ENCODE measurements around the gene FEZ2. TPM values are rescaled to one million over a fixed set of nuclear protein-coding genes. Genes with fewer than 3 reads are reported as not detected.

FEZ2 gene
- total RNA-seq, 1 experiment from 2014 or later: 51.1 TPM

DNA sequence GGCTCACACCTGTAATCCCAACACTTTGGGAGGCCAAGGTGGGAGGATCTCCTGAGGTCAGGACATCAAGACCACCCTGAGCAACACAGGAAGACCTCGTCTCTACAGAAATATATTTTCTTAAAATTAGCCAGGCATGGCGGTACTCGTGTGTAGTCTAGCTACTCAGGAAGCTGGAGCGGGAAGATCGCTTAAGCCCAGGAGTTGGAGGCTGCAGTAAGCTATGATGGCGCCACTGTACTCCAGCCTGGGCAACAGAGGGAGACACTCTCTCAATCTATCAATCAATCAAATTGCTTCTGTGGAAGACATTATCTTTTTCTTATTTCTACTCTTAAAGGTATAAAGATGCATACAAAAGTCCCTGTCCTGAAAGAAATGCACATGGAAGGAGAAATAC is 11.3 kb downstream of the FEZ2 start:
- in situ Hi-C loops (cut with HindIII; ENCODE audit: low pct_unique_long_range_greater_than_20kb, low sequenced_read_pairs): no loop called here
- no peak for ATAC-seq
- ChIA-PET CTCF (no interaction called here), POLR2A (interaction anchor here (0.6 kb wide), 1 partner anchor 23 kb away, joined by 8 read pairs; no protein-coding TSS in a partner anchor)
- H3K4me3 ChIP-seq (ENCODE audit: low read depth in 2 of 2, low read length in 2 of 2): no peak overlapping the region
- no TSS peak for BruUV-seq (replicated peaks)
- H3K27me3 ChIP-seq (ENCODE audit: control insufficient read depth, insufficient read depth, low read length): no peaks in the 10 kb centered on the region
- H3K9me3 ChIP-seq (ENCODE audit: control insufficient read depth, insufficient read depth, low read depth, low read length): no peaks in the 10 kb centered on the region
- H3K36me3 ChIP-seq (ENCODE audit: control insufficient read depth, insufficient read depth, low read length): peaks cover 42% of the 10 kb centered on the region
- H3K27ac ChIP-seq (ENCODE audit: low read length): no peak overlapping the region
- TF ChIP-seq TCF7L2 (IDR thresholded peaks at IDR 0.05; ENCODE audit: low read depth, low read length) (no peak), POLR2AphosphoS5 (IDR thresholded peaks at IDR 0.05; ENCODE audit: low read depth, low read length) (no peak), REST (IDR thresholded peaks at IDR 0.05; ENCODE audit: insufficient read depth in 1 of 2, low read depth in 2 of 2, low read length in 1 of 2) (no peak), SIN3A (IDR thresholded peaks at IDR 0.05; ENCODE audit: borderline replicate concordance, insufficient read depth, low read depth, low read length) (no peak)
- TF ChIP-seq, protein P1, sequence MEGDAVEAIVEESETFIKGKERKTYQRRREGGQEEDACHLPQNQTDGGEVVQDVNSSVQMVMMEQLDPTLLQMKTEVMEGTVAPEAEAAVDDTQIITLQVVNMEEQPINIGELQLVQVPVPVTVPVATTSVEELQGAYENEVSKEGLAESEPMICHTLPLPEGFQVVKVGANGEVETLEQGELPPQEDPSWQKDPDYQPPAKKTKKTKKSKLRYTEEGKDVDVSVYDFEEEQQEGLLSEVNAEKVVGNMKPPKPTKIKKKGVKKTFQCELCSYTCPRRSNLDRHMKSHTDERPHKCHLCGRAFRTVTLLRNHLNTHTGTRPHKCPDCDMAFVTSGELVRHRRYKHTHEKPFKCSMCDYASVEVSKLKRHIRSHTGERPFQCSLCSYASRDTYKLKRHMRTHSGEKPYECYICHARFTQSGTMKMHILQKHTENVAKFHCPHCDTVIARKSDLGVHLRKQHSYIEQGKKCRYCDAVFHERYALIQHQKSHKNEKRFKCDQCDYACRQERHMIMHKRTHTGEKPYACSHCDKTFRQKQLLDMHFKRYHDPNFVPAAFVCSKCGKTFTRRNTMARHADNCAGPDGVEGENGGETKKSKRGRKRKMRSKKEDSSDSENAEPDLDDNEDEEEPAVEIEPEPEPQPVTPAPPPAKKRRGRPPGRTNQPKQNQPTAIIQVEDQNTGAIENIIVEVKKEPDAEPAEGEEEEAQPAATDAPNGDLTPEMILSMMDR (IDR thresholded peaks at IDR 0.05): no peak
- H3K4me1 ChIP-seq (ENCODE audit: control insufficient read depth, insufficient read depth, low read length): peaks cover 4% of the 10 kb centered on the region; the same call in 1 of the 2 replicates
- intact Hi-C loops (cut with micrococcal nuclease; ENCODE audit: unreplicated experiment): no loop called here
- DNase-seq (ENCODE audit: low read depth, low spot score): no peak

DNA sequence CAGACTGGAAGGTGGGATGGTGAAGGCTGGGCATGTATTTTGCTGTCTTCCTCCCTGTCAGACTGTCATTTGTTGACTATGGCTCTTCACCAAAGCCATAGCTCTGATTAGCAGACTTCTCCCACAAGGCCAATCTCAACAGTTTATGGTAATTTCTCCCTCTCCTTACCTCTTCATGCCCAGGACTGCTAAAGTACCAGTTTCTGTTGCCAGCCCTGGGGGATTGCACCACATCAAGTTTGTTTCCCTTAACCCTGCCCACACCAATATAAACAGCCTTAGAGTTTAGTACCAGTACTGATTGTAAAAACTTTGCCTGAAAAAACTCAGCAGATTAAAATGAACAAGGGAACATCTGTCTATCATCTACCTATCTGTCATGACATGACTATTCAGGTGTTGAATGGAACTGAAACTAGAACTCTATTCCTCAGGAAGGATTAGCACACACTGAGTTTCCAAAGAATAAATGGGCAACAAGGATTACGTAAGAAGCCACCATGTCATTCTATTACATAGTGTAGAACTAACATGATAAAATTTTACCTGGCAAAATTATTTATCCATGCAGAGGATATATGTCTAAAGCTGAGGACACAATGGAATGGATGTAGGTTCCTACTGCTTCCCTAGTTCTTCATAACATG is 13.7 kb downstream of the FEZ2 start:
- ChIA-PET POLR2A (no interaction called here), CTCF (no interaction called here)
- no peaks in the 10 kb centered on the region for H3K27me3 ChIP-seq (ENCODE audit: control insufficient read depth, insufficient read depth, low read length)
- H3K27ac ChIP-seq (ENCODE audit: low read length): no peak overlapping the region
- H3K9me3 ChIP-seq (ENCODE audit: control insufficient read depth, insufficient read depth, low read depth, low read length): no peaks in the 10 kb centered on the region
- H3K4me3 ChIP-seq (ENCODE audit: low read depth in 2 of 2, low read length in 2 of 2): no peak overlapping the region
- DNase-seq (ENCODE audit: low read depth, low spot score) (no peak), ATAC-seq (no peak)
- BruUV-seq (replicated peaks): no TSS peak
- peaks cover 42% of the 10 kb centered on the region for H3K36me3 ChIP-seq (ENCODE audit: control insufficient read depth, insufficient read depth, low read length)
- in situ Hi-C loops (cut with HindIII; ENCODE audit: low pct_unique_long_range_greater_than_20kb, low sequenced_read_pairs): no loop called here
- no peaks in the 10 kb centered on the region for H3K4me1 ChIP-seq (ENCODE audit: control insufficient read depth, insufficient read depth, low read length)
- TF ChIP-seq POLR2AphosphoS5 (IDR thresholded peaks at IDR 0.05; ENCODE audit: low read depth, low read length) (no peak), TCF7L2 (IDR thresholded peaks at IDR 0.05; ENCODE audit: low read depth, low read length) (no peak), REST (IDR thresholded peaks at IDR 0.05; ENCODE audit: insufficient read depth in 1 of 2, low read depth in 2 of 2, low read length in 1 of 2) (no peak), SIN3A (IDR thresholded peaks at IDR 0.05; ENCODE audit: borderline replicate concordance, insufficient read depth, low read depth, low read length) (no peak)
- TF ChIP-seq, protein P1 (IDR thresholded peaks at IDR 0.05): no peak
- intact Hi-C loops (cut with micrococcal nuclease; ENCODE audit: unreplicated experiment): no loop called here

All from Panc1 (cell line).